ENCODE measurements around the gene CNN2. TPM values are rescaled to one million over a fixed set of nuclear protein-coding genes. Genes with fewer than 3 reads are reported as not detected.

CNN2 gene
- total and polyA plus RNA-seq, 2 donors from 2014 or later, result 64.1 to 131 TPM

DNA sequence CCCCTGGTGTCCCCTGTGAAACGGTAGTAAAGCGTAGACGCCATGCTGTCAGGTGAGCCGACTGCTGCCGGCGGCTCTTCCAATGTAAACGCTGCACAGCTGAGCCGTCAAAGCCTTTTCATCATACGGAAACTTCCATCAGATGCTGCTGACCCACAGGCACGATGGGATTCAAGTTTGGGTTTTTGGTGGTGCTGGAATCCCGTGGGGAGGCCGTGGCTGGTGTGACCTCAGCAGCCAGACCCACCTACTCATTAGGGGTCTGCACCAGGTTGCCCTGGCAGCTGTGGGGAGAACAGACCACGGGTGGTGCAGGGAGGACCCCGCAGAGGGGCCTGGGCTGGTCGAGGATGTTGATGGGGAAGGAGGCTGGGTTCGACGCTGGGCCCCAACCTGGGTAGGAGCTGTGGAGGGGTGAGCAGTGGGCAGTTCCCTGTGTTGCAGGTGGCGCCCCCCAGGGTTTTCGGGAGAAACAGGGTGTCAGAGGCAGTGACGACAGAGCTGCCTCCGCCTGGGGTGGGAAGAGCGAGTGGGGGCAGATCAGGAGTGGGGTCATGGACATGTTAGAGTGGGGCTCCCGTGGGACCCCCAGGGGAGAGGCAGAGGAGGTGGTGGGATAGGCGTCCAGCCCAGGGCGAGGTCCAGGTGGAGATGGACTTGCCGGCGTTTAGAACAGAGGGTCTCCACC lies 19.6 kb upstream of the CNN2 start:
- H3K36me3 ChIP-seq (ENCODE audit: control insufficient read depth in 2 of 3, insufficient read depth in 3 of 3, low read length in 3 of 3), result no peaks in the 10 kb centered on the region
- H3K4me1 ChIP-seq (ENCODE audit: control insufficient read depth in 2 of 3, insufficient read depth in 2 of 3, low read depth in 1 of 3, low read length in 3 of 3), result no peaks in the 10 kb centered on the region
- H3K4me3 ChIP-seq (ENCODE audit: low read length in 3 of 3), result no peak overlapping the region
- intact Hi-C loops (cut with DNase I), result no loop called here
- no peak for FAIRE-seq
- no peak overlapping the region for H3K27ac ChIP-seq (ENCODE audit: low read depth in 2 of 2, low read length in 2 of 2)
- no peak for TF ChIP-seq CTCF (IDR thresholded peaks at IDR 0.05; ENCODE audit: borderline replicate concordance, extremely low read depth, insufficient read depth)
- no peaks in the 10 kb centered on the region for H3K9me3 ChIP-seq (ENCODE audit: control insufficient read depth in 2 of 3, insufficient read depth in 1 of 3, low read length in 3 of 3)
- H3K27me3 ChIP-seq (ENCODE audit: control insufficient read depth, insufficient read depth, low read length), result no peaks in the 10 kb centered on the region
- H3K9ac ChIP-seq (ENCODE audit: low read length in 3 of 3), result no peak overlapping the region
- DNase-seq, result no peak

GRCh38 chr19:1007399-1008251 lies 18.8 kb upstream of the CNN2 start:
- intact Hi-C loops (cut with DNase I), result no loop called here
- no peak for FAIRE-seq
- no peaks in the 10 kb centered on the region for H3K9me3 ChIP-seq (ENCODE audit: control insufficient read depth in 2 of 3, insufficient read depth in 1 of 3, low read length in 3 of 3)

DNA sequence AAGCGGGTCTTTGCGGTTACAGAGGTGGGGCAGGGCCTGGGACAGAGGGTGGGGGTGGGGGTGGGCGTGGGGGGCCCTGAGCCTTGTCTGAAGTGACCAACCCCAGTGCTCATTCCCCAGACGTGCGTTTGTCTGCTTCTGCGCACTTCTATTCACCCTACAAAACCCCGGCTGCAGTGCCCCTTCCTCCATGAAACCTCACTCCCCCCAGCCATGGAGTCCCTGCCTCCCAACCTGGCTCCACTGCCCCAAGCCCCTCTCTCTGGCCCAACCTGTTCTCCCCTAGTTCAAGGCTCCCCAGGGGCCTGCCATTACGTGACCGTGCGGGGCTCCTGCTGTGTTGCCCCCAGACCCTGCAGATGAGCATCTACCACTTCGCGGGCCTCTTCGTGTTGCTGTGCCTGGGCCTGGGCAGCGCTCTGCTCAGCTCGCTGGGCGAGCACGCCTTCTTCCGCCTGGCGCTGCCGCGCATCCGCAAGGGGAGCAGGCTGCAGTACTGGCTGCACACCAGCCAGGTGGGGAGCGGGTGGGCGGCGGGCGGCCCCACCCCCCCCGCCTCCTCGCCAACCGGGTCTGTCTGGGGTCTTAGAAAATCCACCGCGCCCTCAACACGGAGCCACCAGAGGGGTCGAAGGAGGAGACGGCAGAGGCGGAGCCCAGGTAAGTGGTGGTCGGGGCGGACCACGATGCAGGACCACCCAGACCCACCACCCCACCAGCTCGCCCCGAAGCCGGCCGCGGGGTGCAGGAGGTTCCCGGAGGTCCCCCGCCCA lies 18.0 kb upstream of the CNN2 start:
- no peaks in the 10 kb centered on the region for H3K27me3 ChIP-seq (ENCODE audit: control insufficient read depth, insufficient read depth, low read length)
- no peak overlapping the region for H3K9ac ChIP-seq (ENCODE audit: low read length in 3 of 3)
- no peak for TF ChIP-seq CTCF (IDR thresholded peaks at IDR 0.05; ENCODE audit: borderline replicate concordance, extremely low read depth, insufficient read depth)
- H3K4me3 ChIP-seq (ENCODE audit: low read length in 3 of 3), result no peak overlapping the region
- intact Hi-C loops (cut with DNase I), result no loop called here
- H3K9me3 ChIP-seq (ENCODE audit: control insufficient read depth in 2 of 3, insufficient read depth in 1 of 3, low read length in 3 of 3), result no peaks in the 10 kb centered on the region
- H3K27ac ChIP-seq (ENCODE audit: low read depth in 2 of 2, low read length in 2 of 2), result no peak overlapping the region
- H3K4me1 ChIP-seq (ENCODE audit: control insufficient read depth in 2 of 3, insufficient read depth in 2 of 3, low read depth in 1 of 3, low read length in 3 of 3), result no peaks in the 10 kb centered on the region
- DNase-seq (peak in 1 of 5 donors; percentile 75), FAIRE-seq (no peak)
- H3K36me3 ChIP-seq (ENCODE audit: control insufficient read depth in 2 of 3, insufficient read depth in 3 of 3, low read length in 3 of 3), result peaks cover 0 to 6% (median 0%) of the 10 kb centered on the region in 3 donors

More at GRCh38 chr19:1007399-1008251, 18.8 kb upstream of the CNN2 start:
- peak in 1 of 5 donors; percentile 77 for DNase-seq
- Histone ChIP-seq H3K4me1 (ENCODE audit: control insufficient read depth in 2 of 3, insufficient read depth in 2 of 3, low read depth in 1 of 3, low read length in 3 of 3) (no peaks in the 10 kb centered on the region), H3K27me3 (ENCODE audit: control insufficient read depth, insufficient read depth, low read length) (no peaks in the 10 kb centered on the region), H3K9ac (ENCODE audit: low read length in 3 of 3) (no peak overlapping the region), H3K4me3 (ENCODE audit: low read length in 3 of 3) (no peak overlapping the region), H3K27ac (ENCODE audit: low read depth in 2 of 2, low read length in 2 of 2) (no peak overlapping the region), H3K36me3 (ENCODE audit: control insufficient read depth in 2 of 3, insufficient read depth in 3 of 3, low read length in 3 of 3) (no peaks in the 10 kb centered on the region)
- no peak for TF ChIP-seq CTCF (IDR thresholded peaks at IDR 0.05; ENCODE audit: borderline replicate concordance, extremely low read depth, insufficient read depth)

Data from kidney (tissue), 14 donors.